ENCODE results near the gene LMO3.
A peak's percentile ranks its signal among the peaks of the same experiment; 100 is the strongest.

Gene LMO3

DNA sequence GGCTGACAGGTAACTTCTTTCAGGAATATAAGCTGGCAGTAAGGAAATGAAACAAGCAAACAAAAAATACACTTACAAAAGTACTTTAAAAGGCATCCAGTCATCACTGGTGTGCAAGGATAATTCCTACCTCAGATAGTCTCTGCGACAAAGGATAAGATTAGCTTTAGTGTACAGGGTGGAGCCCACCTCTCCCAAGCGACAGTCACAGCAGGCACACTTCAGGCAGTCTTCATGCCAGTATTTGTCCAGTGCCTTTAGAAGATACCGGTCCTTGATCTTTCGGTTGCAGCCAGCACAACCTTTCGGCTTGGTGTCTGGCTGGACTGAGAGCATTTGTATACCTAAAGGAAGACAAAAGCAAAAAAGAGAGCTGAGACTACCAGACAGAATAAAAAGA lies 5.4 kb downstream of the LMO3 start:
- no peak for DNase-seq (ENCODE audit: low spot score)

DNA sequence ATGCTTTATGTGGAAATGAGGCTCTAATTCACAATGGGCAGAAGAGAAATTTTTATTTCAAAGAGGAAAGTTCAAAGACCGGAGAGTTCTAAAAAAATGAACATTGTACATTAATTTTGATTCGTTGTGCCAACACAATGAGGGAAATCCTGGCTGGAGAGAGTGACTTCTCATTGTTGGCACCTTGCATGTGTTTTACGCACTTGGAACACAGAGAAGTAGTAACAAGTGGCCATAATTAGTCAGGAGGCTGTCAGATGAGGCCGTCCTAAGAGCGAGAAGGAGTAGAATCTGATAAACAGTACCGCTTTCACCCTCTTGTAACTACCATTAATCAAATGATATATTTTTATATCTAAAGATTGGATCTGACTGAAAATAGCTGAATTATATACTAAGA lies 6.9 kb downstream of the LMO3 start:
- DNase-seq (ENCODE audit: low spot score): no peak

DNA sequence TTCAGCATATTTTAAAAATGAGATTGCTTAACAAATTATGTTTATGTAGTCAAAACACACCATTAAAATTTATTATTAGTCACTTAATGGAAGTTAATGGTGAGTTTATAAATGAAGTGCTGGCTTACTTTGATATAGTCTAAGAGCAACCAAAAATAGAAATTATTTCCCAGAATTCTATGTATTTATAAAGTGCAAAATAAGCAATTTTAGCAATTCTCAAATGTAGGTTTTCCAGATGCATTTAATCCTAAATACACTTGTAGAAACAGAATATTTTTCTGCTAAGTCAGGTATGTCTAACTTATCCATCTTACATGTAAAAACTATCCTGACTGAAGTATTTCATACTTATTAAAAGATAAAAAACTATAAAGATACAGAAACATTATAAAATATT lies 11.2 kb downstream of the LMO3 start:
- DNase-seq (ENCODE audit: low spot score): no peak

DNA sequence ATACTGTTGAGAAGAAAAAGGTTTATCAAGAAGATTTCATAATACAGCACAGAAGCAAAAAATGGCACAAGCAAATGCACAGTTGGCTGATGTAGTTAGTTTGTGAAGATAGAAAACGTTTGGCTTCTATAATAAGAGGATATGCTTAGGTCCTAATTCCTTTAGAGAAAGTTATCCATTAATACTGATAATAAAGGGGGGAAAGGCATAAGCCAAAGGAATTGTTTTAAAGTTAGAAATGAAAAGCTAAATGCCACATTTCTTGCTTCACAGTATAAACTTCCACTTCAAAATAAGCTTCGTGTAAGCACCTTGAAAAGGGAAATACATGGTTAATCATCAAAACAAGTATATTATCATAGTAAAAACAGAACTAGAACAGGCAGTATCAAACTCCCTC lies 12.4 kb downstream of the LMO3 start:
- no peak for DNase-seq (ENCODE audit: low spot score)

DNA sequence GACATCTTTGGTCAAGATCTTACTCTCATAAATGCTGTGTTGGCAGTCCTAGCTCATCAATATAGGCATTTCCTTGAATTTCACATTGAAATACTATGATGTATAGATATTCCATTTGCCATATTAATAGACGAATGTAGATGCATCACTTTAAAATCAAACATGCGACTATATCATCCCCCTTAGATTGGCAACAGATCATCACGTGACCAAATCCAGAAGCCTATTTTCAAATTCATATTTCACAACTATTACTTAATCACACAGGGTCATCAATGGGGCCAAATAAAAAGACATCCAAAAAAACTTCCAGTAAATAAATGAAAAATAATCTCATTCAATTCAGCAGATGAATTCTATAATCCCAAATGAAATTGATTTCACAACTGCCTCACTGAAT lies 15.3 kb downstream of the LMO3 start:
- no peak for DNase-seq (ENCODE audit: low spot score)

DNA sequence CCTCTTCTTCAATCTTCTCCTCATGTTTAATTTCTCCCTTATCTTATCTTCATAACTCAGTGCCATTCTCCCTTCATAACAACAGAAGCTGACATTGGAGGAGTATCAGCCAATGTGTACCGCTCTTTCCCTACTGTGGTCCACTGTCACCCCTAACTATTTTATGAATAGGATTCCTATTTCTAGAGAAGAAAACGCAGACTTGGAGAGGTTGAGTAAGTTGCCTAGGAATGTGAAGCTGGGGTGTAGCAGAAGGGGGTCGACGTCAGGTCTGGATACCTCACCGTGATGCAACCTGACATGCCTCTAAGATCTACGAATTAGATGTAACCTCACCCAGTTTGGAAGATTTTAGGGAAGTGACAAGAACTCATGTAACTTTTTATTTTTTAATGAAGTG lies 17.1 kb downstream of the LMO3 start:
- no peak for DNase-seq (ENCODE audit: low spot score)

DNA sequence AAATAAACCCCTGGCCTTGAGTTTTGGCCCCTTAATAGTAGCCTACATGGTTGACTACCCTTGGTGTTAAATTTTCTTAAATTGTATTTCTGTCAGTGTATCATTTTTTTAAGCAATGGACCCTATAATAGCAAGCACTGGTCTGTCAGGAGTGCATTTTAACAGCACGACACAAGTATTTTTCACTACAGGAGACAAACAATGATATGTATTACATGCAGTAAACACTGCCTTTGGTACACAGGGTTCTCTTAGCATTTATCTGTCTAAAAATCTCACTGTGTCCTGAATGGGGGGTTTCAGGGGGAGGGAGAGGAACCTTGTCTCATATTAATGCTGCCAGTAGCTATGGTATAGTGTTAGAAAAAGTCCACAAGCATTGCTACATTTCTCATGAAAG lies 18.4 kb downstream of the LMO3 start:
- DNase-seq (ENCODE audit: low spot score): no peak

DNA sequence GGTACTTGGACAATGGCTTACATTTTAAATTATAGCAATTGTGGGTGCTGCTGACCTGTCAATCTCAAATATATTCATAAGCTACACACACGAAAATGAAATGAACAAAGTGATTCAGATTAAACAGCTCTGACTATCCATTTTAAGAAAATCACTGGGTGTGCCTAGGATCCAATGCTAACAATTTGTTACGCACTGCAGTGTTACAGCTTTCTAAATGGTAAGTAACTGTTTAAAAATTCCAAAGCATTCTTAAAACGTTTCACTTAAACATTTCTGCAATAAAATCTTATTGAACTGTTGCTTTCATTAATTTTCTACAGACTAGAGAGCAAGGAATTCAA lies 18.9 kb downstream of the LMO3 start:
- DNase-seq (ENCODE audit: low spot score): no peak

DNA sequence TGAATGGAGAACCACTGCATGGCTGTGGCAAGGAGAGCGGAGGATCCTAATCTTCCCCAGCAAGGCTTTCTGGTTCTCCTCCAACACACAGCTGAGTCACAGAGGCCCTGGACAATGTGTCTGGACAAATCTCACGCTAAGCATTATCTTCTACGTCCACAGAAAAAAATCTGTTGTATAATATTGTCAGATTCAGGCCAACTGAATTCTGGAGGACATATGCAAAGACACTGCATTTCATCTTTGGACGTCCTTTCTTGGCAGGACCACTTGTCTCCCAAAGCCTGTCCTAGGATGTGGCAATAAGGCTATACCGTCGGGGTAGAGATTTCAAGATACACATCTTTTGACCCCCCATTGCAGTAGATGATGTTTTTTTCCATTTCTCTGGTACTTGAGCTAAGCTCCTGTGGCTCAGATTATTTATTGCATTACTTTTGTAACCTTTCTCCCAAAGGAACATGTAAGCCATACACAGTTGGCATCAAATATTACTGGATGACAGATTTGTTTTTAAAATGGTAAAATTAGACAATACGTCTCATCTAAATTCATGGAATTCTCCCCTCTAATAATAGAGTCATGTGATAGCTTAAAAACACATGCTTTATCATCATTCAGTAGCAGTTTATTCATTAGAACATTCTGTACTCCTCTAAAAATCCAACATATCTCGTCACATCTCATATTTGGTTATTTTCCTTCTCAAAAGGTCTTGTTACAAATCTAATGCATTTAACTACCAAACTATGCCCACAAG lies 19.4 kb downstream of the LMO3 start:
- no peak for DNase-seq (ENCODE audit: low spot score)

DNA sequence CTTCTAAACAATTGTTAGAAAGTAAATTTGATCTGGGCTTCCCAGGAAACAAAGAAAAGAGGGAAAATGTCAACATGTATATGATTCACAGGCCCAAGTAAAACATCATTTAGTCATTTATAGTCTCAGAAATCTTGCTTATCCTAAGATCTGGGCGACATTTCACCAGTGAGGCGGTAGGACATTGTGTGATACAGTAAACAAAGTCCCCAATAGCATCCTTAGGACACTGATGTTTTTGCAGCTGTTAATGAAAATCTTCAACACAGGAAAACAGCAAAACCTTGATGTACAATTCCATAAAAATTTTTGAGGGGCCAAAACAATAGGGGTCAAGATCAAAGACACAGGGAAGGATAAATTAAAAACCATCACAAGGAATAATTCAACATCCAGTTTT lies 20.2 kb downstream of the LMO3 start:
- DNase-seq (ENCODE audit: low spot score): no peak

DNA sequence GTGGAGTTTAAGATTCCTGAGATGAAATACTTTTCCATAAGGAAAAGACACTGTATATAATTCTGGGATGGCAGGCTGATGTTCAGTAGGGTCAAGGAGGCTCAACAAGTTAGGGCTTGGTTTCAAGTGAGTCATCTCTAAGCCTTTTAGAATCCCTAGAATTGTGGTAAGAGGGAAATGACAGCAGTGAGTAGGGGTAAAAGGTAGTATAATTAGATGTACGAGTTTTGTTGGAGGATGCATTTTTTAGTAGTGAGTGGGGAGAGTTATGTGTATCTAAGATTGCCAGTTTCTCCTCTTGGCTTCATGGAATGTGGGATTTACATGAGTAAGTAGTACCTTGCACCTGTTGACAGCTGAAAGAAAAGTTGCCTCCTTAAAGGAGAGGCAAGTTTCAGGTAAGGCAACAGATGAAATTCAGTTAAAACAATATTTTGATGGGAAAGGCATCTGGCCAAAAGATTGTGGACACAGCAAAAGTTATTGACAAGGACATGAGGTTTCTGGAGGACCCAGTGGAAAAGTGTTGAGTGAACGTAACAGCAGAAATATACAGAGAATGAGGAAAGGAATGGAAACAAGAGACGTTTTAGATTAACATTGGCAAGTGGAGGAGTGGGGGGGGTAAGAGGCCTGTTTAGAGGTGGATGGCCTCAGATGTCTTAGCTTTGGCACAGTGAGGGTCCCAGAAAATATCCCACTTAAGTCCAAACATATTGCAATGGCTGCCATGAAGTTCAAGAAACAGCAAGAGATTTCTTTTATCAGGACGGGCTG lies 21.8 kb downstream of the LMO3 start:
- DNase-seq (ENCODE audit: low spot score): no peak

DNA sequence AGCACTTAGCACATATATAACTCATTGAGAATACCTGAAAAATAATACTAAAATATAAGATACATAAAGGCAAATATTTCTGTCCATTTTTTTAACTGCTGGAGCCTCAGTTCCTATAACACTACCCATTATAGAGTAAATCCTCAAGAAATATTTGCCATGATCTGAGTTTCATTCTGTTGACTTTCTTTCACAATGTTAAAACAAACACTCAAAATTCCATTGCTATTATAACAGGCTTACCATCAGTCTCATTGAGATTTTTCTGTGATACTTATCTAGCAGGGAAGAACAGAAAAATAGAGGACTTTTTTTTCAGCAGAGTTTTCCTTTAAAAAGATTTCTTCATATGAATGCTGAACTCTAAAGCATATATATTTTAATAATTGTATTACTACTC lies 24.5 kb downstream of the LMO3 start:
- DNase-seq (ENCODE audit: low spot score): no peak

DNA sequence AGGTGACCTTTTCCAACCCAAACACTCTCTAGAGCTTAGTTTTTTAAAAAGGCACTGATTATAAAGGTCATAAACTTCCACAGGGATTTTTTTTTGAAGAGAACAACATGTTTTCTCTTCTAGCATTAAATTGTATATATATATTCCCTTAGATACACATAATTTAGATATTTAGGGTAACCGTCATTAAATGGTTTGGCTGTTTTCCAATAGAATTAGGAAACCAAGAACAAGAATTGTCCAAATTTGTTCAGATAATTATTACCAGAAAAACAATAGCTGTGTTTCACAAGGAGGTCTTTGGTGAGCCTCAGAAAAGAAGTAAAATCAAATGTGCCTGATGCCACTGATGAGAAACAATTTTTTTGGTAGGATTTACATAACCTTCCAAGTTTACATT lies 26.9 kb downstream of the LMO3 start:
- DNase-seq (ENCODE audit: low spot score): no peak

DNA sequence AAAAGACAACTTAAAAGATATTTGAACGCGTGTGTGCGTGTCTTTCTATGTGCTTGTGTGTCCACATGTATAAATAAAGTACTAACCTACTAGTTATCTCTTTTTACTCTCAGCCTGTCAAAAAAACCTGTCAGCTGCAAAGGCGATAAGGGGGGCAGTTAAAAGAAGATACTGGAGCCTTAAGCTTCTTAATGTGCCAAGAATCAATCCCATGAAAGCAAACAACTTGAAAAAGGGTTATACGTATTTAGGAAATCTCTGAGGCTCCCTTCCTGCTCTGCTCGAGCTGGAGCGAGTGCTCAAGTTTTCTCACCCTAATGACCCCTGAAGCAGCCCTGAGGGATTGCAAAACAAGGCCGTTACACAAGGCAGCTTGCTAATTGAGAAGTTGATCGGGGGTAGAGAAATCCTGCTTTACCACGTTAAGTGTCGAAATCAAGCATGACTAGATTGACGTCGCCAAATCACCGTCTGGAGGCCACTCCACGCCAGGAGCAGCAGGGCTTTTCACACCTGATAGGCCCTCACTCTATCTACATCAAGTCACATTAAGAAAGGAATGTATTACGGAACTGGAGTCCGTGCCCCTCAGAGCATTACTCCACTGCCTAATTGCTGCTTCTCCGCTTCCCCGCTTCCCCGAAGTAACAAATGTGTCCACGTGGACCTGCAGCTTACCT lies 32.4 kb downstream of the LMO3 start:
- DNase-seq (ENCODE audit: low spot score): no peak

DNA sequence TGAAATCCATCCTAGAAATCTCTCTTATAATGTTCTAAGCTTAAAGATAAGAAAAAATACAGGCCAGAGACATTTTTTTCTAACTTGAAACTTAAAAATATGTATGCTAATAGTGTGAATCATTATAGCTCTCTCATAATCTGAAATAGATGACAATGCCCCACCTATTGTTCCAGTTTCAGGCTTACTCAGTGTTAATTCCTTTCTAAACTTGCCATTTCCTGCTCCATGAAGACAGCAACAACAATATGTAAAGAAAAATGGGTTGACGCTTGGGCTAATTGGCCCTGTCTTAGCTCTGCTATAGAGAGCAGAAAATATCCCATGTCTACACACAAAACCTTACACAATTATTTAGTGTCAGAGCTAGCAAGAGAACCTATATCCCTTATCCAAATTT lies 37.1 kb downstream of the LMO3 start:
- no peak for DNase-seq (ENCODE audit: low spot score)

DNA sequence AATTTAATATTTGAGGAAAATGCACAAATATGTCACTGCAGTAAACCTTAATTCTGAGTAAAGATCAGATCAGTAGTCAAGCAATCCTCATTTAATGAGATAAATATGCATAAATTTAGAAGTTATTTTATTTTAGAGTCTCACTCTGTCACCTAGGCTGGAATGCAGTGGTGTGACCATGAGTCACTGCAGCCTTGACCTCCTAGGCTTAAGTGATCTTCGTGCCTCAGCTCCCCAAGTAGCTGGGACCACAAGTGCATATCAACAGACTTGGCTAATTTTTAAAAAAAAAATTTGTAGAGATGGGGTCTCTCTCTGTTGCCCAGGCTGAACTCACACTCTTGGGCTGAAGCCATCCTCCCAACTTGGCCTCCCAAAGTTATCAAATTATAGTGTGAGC lies 41.3 kb downstream of the LMO3 start:
- DNase-seq (ENCODE audit: low spot score): no peak

DNA sequence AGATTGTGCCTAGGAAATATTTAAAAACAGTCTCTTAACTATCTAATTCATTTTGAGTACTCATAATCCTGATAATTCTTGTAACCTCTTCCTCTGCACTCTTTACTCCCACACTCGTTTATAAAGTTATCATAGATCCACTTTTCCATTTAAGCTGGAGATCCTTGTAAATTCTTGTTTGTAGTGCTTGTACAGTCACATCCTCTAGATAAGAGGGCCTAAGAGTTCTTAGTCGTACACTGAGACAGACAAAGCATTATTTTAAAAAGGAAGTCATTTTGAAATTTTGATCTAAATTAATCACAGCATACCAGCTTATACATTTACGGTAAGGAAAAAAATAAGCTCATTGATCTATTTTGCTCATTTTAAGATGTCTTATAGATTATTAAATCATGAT lies 42.5 kb downstream of the LMO3 start:
- no peak for DNase-seq (ENCODE audit: low spot score)

DNA sequence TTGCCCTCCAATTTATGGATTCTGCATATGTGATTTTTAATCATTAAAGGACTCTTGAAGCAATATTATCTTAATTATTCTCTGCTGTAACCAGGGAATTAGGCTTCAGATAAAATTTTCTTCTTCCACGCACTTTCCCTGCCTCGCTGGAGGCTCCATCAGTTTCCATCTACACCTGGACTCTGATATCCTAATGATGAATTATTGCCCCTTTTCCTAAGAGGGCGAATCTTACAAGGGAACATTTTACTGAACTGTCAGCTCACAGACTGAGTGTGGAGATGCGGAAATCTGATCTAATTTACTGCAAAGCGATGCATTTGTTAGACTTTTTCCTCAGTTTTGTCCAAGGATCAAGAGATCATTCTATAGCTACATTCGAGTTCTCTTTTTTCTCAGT lies 43.0 kb downstream of the LMO3 start:
- no peak for DNase-seq (ENCODE audit: low spot score)

DNA sequence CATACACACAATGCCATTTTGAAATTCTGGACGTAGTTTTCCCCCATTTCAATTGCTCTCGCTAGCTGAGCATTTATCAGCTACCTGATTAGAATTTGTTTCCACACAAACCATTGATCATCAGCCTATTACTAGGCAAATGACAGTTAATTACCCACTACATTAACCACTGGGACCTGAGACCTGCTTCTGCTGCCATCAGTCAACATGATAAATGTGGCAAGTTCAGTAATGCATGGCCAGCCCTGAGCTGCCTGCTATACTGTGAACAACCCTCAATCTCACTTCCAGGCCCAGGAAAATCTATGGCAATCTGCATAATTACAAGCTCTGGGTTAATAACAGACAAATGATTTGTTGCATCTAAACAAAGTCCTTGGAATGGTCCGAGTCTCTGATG lies 43.5 kb downstream of the LMO3 start:
- DNase-seq (ENCODE audit: low spot score): no peak

DNA sequence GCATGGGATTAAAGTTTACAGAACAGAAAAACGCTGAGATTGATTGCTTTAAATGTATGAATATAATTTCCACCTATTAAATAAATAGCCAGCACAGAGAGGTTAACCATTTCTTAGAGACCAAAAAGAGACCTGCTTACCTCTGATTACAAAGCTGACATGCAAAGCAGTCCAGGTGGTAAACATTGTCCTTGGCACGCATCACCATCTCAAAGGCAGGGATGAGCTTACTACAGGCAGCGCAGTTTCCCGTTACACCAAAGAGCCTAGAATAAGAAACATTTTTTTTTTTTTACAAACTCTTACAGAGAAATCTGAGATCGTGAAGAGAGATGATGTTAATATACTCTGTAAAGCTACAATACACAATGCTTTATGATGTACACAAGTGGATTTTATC lies 45.7 kb downstream of the LMO3 start:
- no peak for DNase-seq (ENCODE audit: low spot score)

DNA sequence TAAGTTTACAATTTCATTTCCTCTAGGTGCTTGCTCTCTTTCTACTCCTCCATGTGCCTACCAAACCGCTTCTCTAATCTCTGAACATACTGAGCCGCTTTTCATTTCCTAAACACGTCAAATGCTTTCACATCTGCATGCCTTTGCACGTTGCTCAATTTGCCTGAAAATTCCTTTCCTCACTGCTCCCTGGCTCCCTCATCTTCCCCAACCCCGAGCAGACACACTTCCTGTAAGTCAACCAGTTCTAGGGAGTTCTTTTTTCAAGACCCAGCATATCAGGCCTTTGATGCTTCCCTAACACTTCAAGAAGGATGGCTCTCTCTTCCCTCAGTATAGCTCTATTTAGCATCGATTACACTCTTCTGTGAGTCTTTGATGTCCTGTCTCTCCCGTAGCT lies 50.3 kb downstream of the LMO3 start:
- peak; percentile 0 for DNase-seq (ENCODE audit: low spot score)

DNA sequence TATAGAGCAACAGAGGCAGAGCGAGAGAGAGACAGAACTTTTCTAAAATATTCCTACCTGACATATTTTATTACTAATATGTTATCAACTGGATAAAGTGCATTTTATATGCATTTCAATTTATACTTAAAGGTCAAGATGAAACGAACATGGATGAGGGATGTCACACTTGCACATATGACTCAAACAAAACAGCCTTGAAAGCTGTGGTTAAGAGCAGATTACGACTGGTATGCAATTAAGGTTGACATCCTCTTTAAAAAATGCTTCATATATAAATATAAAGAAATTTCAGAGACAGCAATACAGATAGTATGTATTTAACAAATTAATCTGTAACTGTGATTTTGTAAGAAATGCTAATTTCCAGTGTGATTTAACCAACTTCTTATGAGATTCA lies 52.5 kb downstream of the LMO3 start:
- no peak for DNase-seq (ENCODE audit: low spot score)

DNA sequence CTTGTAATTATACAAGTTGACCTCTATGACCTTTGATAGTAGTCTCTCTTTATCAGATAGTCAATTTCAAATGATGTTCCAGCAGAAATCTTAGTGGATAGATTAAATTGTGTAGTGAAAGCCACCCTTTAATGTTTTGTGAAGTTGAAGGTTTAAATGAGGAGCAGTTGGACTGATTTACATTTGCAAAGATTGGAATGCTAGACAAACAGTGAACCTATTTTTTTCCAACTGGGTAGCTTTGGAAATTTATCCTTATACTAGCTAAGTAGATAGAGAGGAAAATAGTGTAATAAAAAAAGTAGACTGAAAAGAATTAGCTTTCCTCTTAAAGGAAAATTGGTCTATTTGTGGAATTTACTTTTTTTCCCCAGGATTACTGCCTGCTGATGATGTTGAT lies 53.7 kb downstream of the LMO3 start:
- DNase-seq (ENCODE audit: low spot score): no peak

DNA sequence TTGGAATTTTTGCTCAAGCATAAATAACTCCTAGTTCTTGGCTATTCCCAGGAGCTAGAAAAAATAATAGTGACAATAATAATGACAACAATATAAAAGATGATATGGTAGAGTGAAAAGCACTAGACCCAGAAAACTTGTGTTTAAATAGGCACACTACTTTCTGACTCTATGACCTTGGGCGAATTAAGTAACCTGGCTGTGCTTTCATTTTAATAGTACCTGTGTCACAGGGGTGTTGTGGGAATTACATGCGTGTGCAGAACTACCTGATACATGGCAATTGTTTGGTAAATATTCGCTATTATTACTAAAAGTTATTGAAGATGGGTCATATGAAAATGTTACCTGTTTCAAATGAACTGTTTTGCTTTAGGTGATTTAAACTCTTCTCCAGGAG lies 60.1 kb downstream of the LMO3 start:
- no peak for DNase-seq (ENCODE audit: low spot score)

All from hepatic stellate cell (primary cell).